Measurements from ENCODE around the gene CRLF1.

DNA sequence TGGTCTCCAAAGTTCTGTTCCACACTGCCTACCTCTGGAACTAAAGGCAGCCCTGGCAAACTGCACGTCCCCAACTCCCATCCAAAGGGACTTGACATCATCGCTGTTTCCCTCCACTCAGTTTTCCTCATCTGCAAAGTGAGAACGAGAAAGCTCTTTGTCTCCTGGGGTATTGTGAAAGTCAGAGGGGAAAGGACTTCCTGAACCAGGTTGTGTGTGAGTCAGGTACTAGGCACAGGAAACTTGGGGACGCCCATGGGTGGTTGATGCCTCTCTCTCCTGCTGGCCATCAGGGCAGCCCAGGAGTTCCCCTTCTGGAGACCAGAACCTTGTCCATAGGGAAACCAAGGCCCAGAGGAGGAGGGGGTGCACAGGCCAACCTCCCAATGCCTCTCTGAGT lies 4.7 kb downstream of the CRLF1 start:
- no peak for TF ChIP-seq SMC3 (IDR thresholded peaks at IDR 0.05; ENCODE audit: borderline replicate concordance, low read length)
- no peak for TF ChIP-seq POLR2A (IDR thresholded peaks at IDR 0.05; ENCODE audit: low read depth, low read length)
- no peak for TF ChIP-seq EED (IDR thresholded peaks at IDR 0.05; ENCODE audit: low read depth)
- no peak for TF ChIP-seq EZH2 (IDR thresholded peaks at IDR 0.05; ENCODE audit: borderline replicate concordance, control insufficient read depth, low read depth, low read length)
- TF ChIP-seq DPF2 (IDR thresholded peaks at IDR 0.05): no peak
- TF ChIP-seq, protein P1, sequence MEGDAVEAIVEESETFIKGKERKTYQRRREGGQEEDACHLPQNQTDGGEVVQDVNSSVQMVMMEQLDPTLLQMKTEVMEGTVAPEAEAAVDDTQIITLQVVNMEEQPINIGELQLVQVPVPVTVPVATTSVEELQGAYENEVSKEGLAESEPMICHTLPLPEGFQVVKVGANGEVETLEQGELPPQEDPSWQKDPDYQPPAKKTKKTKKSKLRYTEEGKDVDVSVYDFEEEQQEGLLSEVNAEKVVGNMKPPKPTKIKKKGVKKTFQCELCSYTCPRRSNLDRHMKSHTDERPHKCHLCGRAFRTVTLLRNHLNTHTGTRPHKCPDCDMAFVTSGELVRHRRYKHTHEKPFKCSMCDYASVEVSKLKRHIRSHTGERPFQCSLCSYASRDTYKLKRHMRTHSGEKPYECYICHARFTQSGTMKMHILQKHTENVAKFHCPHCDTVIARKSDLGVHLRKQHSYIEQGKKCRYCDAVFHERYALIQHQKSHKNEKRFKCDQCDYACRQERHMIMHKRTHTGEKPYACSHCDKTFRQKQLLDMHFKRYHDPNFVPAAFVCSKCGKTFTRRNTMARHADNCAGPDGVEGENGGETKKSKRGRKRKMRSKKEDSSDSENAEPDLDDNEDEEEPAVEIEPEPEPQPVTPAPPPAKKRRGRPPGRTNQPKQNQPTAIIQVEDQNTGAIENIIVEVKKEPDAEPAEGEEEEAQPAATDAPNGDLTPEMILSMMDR (IDR thresholded peaks at IDR 0.05 in 2 of 3, conservative IDR thresholded peaks at IDR 0.05 in 1 of 3; ENCODE audit: control insufficient read depth in 2 of 3, extremely low read depth in 1 of 3, insufficient read depth in 1 of 3, low read depth in 3 of 3, low read length in 3 of 3): no peak
- no peak for TF ChIP-seq ZBTB33 (IDR thresholded peaks at IDR 0.05)
- no peak for TF ChIP-seq CREB1 (IDR thresholded peaks at IDR 0.05; ENCODE audit: low read depth)
- no peak for TF ChIP-seq ZNF207 (IDR thresholded peaks at IDR 0.05; ENCODE audit: borderline replicate concordance)
- TF ChIP-seq BRCA1 (IDR thresholded peaks at IDR 0.05; ENCODE audit: low read depth, low read length): no peak
- TF ChIP-seq CHD1 (IDR thresholded peaks at IDR 0.05; ENCODE audit: low read depth, low read length): no peak
- TF ChIP-seq POU2F2 (IDR thresholded peaks at IDR 0.05; ENCODE audit: borderline replicate concordance, low read depth, low read length): no peak
- no peak for TF ChIP-seq USF2 (IDR thresholded peaks at IDR 0.05; ENCODE audit: borderline replicate concordance, low read depth, low read length)
- no peak for TF ChIP-seq BHLHE40 (IDR thresholded peaks at IDR 0.05; ENCODE audit: borderline replicate concordance in 1 of 2, low read depth in 2 of 2, low read length in 1 of 2)
